GM18870 (cell line): ENCODE results near the gene ZNF107.
"Not testable (repeated sequence)": the region's sequence is repeated elsewhere in the genome, so short reads cannot be mapped to it uniquely, and the experiment has no call there.

Experiments
- ATAC-seq: cut with Tn5 transposase; IDR thresholded peaks from one replicate; pipeline ENCODE4 v1.9.1; 2021; ENCODE audit warnings: moderate library complexity; ENCODE audit not compliant: unreplicated experiment

The ZNF107 gene

DNA sequence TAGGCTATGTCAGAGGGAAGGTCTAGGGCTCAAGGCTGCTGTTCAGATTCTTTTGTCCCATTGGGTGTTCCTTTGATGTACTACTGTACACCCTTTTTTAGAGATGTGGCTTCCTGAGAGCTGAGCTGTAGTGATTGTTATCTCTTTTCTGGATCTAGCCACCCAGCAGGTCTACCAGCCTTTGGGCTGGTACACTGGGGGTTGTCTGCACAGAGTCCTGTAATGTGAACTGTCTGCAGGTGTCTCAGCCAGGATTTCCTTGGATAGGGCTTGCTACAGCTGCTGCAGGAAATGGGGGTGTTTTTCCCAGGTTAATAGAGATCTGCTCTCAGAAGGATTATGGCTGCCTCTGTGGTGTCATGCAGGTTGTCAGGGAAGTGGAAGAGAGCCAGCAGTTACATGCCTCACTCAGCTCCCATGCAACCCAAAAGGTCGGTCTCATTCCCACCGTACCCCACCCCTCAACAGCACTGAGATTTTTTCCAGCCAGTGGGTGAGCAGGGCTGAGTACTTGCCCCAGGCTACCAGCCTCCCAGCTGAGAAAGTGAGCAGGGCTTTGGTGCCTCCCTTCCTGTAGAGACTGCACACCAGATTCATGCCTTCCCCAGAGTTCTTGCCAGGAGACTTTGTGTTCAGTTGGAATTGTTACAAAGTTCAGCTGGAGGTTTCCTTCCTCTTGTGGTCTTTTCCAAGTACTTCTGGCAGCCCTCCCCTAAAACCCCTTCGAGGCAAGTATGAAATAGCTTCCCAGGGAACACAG is 63.3 kb downstream of the ZNF107 start:
- no peak for ATAC-seq

- ATAC-seq: no peak
Measured at GRCh38 chr7:64733550-64734240, 67.8 kb downstream of the ZNF107 start.

- no peak for ATAC-seq
Measured at GRCh38 chr7:64736575-64736974, 70.6 kb downstream of the ZNF107 start.

GRCh38 chr7:64738403-64738802 is 72.5 kb downstream of the ZNF107 start:
- not testable (repeated sequence) for ATAC-seq

DNA sequence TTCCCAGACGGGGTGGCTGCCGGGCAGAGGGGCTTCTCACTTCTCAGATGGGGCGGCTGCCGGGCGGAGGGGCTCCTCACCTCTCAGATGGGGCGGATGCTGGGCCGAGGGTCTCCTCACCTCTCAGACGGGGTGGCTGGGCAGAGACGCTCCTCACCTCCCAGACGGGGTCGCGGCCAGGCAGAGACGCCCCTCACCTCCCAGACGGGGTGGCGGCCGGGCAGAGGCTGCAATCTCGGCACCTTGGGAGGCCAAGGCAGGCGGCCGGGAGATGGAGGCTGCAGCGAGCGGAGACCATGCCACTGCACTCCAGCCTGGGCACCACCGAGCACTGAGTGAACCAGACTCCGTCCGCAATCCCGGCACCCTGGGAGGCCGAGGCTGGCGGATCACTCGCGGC is 73.0 kb downstream of the ZNF107 start:
- ATAC-seq: not testable (repeated sequence)

DNA sequence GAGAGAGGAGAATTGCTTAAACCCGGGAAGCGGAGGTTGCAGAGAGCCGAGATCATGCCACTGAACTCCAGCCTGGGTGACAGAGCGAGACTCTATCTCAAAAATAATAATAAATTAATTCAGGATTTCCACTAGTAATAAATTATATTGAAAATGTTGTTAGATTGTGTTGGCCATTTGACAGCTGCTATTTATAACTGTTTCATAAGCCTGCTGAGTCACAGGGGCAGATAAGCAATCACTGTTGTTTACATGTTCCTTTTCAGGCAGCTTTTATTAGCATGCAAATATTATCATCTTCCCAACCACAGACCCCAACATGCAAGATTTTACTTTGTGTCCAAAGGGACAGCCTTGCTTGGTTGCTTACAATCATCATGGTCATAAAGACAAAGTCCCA is 78.7 kb downstream of the ZNF107 start:
- ATAC-seq: no peak

GRCh38 chr7:64747802-64748201 is 81.9 kb downstream of the ZNF107 start:
- ATAC-seq: no peak

DNA sequence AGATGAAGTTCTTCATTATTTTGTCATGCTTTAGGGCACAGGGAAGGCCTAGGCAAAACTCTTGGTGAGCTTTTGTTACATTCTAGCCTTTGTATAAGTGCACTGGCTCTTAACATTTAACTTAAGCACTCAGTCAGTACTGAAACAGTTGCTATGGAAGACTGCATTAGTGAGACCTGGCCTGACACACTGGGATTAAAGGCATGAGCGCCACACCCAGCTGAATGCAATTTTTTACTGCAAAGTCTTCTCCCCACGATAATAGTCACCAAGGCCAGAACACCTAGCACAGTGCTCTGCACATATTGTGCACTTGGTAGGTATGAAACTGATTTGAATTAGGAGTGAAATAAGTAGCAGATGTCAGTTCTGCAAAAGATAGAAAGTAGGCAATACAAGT is 87.1 kb downstream of the ZNF107 start:
- ATAC-seq: no peak

- ATAC-seq: no peak
Measured at GRCh38 chr7:64755865-64756264, 89.9 kb downstream of the ZNF107 start.

DNA sequence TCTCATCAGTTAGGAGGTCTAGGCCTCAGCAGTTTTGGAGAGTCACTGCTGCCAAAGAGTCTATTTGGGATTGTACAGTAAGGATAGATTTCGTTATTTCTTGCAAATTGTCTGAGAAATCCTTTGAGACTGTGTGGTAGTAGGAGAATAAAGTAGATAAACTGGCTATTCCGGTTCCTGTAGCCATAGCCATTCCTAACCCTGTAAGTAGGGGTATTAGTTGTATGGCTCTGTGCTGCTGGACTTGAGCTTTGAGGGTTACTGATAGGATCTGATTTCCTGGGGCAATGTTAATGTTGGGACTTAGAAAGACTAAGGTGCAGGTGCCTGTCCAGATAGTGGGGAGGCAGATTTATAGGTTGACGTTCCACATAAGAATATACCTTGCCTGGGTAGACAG is 92.2 kb downstream of the ZNF107 start:
- ATAC-seq: no peak
